Measurements from ENCODE around the gene CORIN.

GRCh38 chr4:47790105-47790504, 47.8 kb downstream of the CORIN start:
- TF ChIP-seq CTCF (IDR thresholded peaks at IDR 0.05; ENCODE audit: low read depth, low read length) (no peak), EZH2phosphoT487 (IDR thresholded peaks at IDR 0.05; ENCODE audit: low read depth) (no peak)
